LoVo (cell line): ENCODE results near the gene PFKL.

Experiments used
- DNase-seq: peaks from one replicate; pipeline ENCODE4 v3.0.0-alpha.2; 2016; ENCODE audit warnings: low spot score

PFKL gene

GRCh38 chr21:44299458-44300261, at the start of gene PFKL:
PFKL (plus strand) TSS chr21:44300053; CDS start chr21:44300106, 53 bp downstream.
- peak; percentile 69 for DNase-seq

- DNase-seq = no peak
These were observed 45.8 kb upstream of the PFKL start for GRCh38 chr21:44253832-44254710.

- DNase-seq = no peak
These were observed 44.3 kb upstream of the PFKL start for GRCh38 chr21:44255511-44255981.

- no peak for DNase-seq
These were observed 41.7 kb upstream of the PFKL start for GRCh38 chr21:44258056-44258725.

GRCh38 chr21:44259082-44259705, 40.7 kb upstream of the PFKL start:
- no peak for DNase-seq

- no peak for DNase-seq
These were observed 39.8 kb upstream of the PFKL start for GRCh38 chr21:44260066-44260465.

GRCh38 chr21:44260791-44261631, 38.8 kb upstream of the PFKL start:
- no peak for DNase-seq

GRCh38 chr21:44261675-44262295, 38.1 kb upstream of the PFKL start, which contains the start of gene DNMT3L:
DNMT3L (minus strand) TSS chr21:44261897; CDS start chr21:44261259, 638 bp downstream.
- DNase-seq = no peak

GRCh38 chr21:44262338-44263056, 37.4 kb upstream of the PFKL start:
- no peak for DNase-seq

- DNase-seq = no peak
These were observed 36.6 kb upstream of the PFKL start for GRCh38 chr21:44263221-44263760.

GRCh38 chr21:44263768-44264167, 36.1 kb upstream of the PFKL start:
- no peak for DNase-seq

- DNase-seq = no peak
These were observed 34.1 kb upstream of the PFKL start for GRCh38 chr21:44265734-44266270.

- DNase-seq = no peak
These were observed 32.2 kb upstream of the PFKL start for GRCh38 chr21:44267655-44268142.

GRCh38 chr21:44269090-44269489, 30.8 kb upstream of the PFKL start:
- no peak for DNase-seq

- no peak for DNase-seq
These were observed 28.1 kb upstream of the PFKL start for GRCh38 chr21:44271558-44272283.

GRCh38 chr21:44272284-44272858, 27.5 kb upstream of the PFKL start:
- no peak for DNase-seq

GRCh38 chr21:44273046-44273445, 26.8 kb upstream of the PFKL start:
- DNase-seq = no peak

- no peak for DNase-seq
These were observed 24.8 kb upstream of the PFKL start for GRCh38 chr21:44275041-44275440.
